ENCODE data around the gene SGK1.

The SGK1 gene

GRCh38 chr6:134147034-134147533 lies 170.8 kb downstream of the SGK1 start:
- no peak overlapping the region for H2AFZ ChIP-seq (ENCODE audit: low read length)
- no peak overlapping the region for H3K27ac ChIP-seq (ENCODE audit: low read depth, low read length, poor library complexity, severe bottlenecking)
- no peaks in the 10 kb centered on the region for H4K20me1 ChIP-seq (ENCODE audit: insufficient read depth, low read length)
- no peaks in the 10 kb centered on the region for H3F3A ChIP-seq (ENCODE audit: insufficient read depth, low read length)
- no peak overlapping the region for H3K9ac ChIP-seq (ENCODE audit: low read length)
- no peaks in the 10 kb centered on the region for H3K9me3 ChIP-seq (ENCODE audit: low read length)
- no peak for TF ChIP-seq EZH2 (IDR thresholded peaks at IDR 0.05; ENCODE audit: borderline replicate concordance, low read length)
- TF ChIP-seq CTCF (IDR thresholded peaks at IDR 0.05; ENCODE audit: low read length), result no peak
- no peak overlapping the region for H3K4me3 ChIP-seq (ENCODE audit: low read depth, low read length, poor library complexity, severe bottlenecking)
- no peaks in the 10 kb centered on the region for H3K79me2 ChIP-seq (ENCODE audit: insufficient read depth, low read length)
- H3K4me1 ChIP-seq (ENCODE audit: insufficient read depth, low read length, severe bottlenecking), result no peaks in the 10 kb centered on the region
- H3K36me3 ChIP-seq (ENCODE audit: insufficient read depth, low read length), result no peaks in the 10 kb centered on the region
- no peaks in the 10 kb centered on the region for H3K9me2 ChIP-seq (ENCODE audit: low read depth, low read length)
- H3K4me2 ChIP-seq (ENCODE audit: low read length), result no peak overlapping the region
- no peaks in the 10 kb centered on the region for H3K27me3 ChIP-seq (ENCODE audit: insufficient read depth, low read length)

- H3K27me3 ChIP-seq (ENCODE audit: insufficient read depth, low read length), result no peaks in the 10 kb centered on the region
- H4K20me1 ChIP-seq (ENCODE audit: insufficient read depth, low read length), result no peaks in the 10 kb centered on the region
- no peak overlapping the region for H3K4me2 ChIP-seq (ENCODE audit: low read length)
- TF ChIP-seq CTCF (IDR thresholded peaks at IDR 0.05; ENCODE audit: low read length) (no peak), EZH2 (IDR thresholded peaks at IDR 0.05; ENCODE audit: borderline replicate concordance, low read length) (no peak)
- H3K4me1 ChIP-seq (ENCODE audit: insufficient read depth, low read length, severe bottlenecking), result no peaks in the 10 kb centered on the region
- no peaks in the 10 kb centered on the region for H3F3A ChIP-seq (ENCODE audit: insufficient read depth, low read length)
- H2AFZ ChIP-seq (ENCODE audit: low read length), result no peak overlapping the region
- H3K9ac ChIP-seq (ENCODE audit: low read length), result no peak overlapping the region
- H3K27ac ChIP-seq (ENCODE audit: low read depth, low read length, poor library complexity, severe bottlenecking), result no peak overlapping the region
- no peaks in the 10 kb centered on the region for H3K9me2 ChIP-seq (ENCODE audit: low read depth, low read length)
- H3K4me3 ChIP-seq (ENCODE audit: low read depth, low read length, poor library complexity, severe bottlenecking), result no peak overlapping the region
- H3K79me2 ChIP-seq (ENCODE audit: insufficient read depth, low read length), result no peaks in the 10 kb centered on the region
- no peaks in the 10 kb centered on the region for H3K36me3 ChIP-seq (ENCODE audit: insufficient read depth, low read length)
- no peaks in the 10 kb centered on the region for H3K9me3 ChIP-seq (ENCODE audit: low read length)
Observed at GRCh38 chr6:134146268-134147033, 171.5 kb downstream of the SGK1 start.

- no peaks in the 10 kb centered on the region for H3K9me2 ChIP-seq (ENCODE audit: low read depth, low read length)
- no peak for TF ChIP-seq EZH2 (IDR thresholded peaks at IDR 0.05; ENCODE audit: borderline replicate concordance, low read length)
- no peak for TF ChIP-seq CTCF (IDR thresholded peaks at IDR 0.05; ENCODE audit: low read length)
- H3K79me2 ChIP-seq (ENCODE audit: insufficient read depth, low read length), result no peaks in the 10 kb centered on the region
- no peaks in the 10 kb centered on the region for H3K4me1 ChIP-seq (ENCODE audit: insufficient read depth, low read length, severe bottlenecking)
- no peaks in the 10 kb centered on the region for H4K20me1 ChIP-seq (ENCODE audit: insufficient read depth, low read length)
- H3F3A ChIP-seq (ENCODE audit: insufficient read depth, low read length), result no peaks in the 10 kb centered on the region
- H3K36me3 ChIP-seq (ENCODE audit: insufficient read depth, low read length), result no peaks in the 10 kb centered on the region
- no peaks in the 10 kb centered on the region for H3K27me3 ChIP-seq (ENCODE audit: insufficient read depth, low read length)
- H2AFZ ChIP-seq (ENCODE audit: low read length), result no peak overlapping the region
- H3K4me2 ChIP-seq (ENCODE audit: low read length), result no peak overlapping the region
- H3K27ac ChIP-seq (ENCODE audit: low read depth, low read length, poor library complexity, severe bottlenecking), result no peak overlapping the region
- H3K4me3 ChIP-seq (ENCODE audit: low read depth, low read length, poor library complexity, severe bottlenecking), result no peak overlapping the region
- no peak overlapping the region for H3K9ac ChIP-seq (ENCODE audit: low read length)
- no peaks in the 10 kb centered on the region for H3K9me3 ChIP-seq (ENCODE audit: low read length)
Observed at GRCh38 chr6:134145786-134146185, 172.1 kb downstream of the SGK1 start.
